Astrocyte of the spinal cord (primary cell): ENCODE measurements around the gene SUMO3.

Experiments used
- DNase-seq: peaks from one replicate; pipeline ENCODE4 v3.0.0; 2011; ENCODE audit warnings: low read depth, low spot score
- H3K4me3 ChIP-seq: 2 replicates; pipeline ENCODE4 v1.5.1; 2011; ENCODE audit warnings: low read depth, mild to moderate bottlenecking, low read length, moderate library complexity
- in situ Hi-C: cut with HindIII; loops from 2 replicates; pipeline ENCODE4 v1.10.0; 2017; ENCODE audit warnings: low sequenced_read_pairs
- TF ChIP-seq, protein P1 (sequence below): IDR thresholded peaks from 2 replicates; pipeline ENCODE4 v1.5.1; 2012; ENCODE audit warnings: low read depth, mild to moderate bottlenecking, low read length, inconsistent platforms

The SUMO3 gene

GRCh38 chr21:44757731-44758130 is 60.1 kb downstream of the SUMO3 start:
- H3K4me3 ChIP-seq = no peak overlapping the region
- no peak for DNase-seq
- in situ Hi-C loops = no loop called here
- TF ChIP-seq, protein P1, sequence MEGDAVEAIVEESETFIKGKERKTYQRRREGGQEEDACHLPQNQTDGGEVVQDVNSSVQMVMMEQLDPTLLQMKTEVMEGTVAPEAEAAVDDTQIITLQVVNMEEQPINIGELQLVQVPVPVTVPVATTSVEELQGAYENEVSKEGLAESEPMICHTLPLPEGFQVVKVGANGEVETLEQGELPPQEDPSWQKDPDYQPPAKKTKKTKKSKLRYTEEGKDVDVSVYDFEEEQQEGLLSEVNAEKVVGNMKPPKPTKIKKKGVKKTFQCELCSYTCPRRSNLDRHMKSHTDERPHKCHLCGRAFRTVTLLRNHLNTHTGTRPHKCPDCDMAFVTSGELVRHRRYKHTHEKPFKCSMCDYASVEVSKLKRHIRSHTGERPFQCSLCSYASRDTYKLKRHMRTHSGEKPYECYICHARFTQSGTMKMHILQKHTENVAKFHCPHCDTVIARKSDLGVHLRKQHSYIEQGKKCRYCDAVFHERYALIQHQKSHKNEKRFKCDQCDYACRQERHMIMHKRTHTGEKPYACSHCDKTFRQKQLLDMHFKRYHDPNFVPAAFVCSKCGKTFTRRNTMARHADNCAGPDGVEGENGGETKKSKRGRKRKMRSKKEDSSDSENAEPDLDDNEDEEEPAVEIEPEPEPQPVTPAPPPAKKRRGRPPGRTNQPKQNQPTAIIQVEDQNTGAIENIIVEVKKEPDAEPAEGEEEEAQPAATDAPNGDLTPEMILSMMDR = no peak

GRCh38 chr21:44756423-44757185 is 61.3 kb downstream of the SUMO3 start:
- no peak for DNase-seq
- H3K4me3 ChIP-seq = no peak overlapping the region
- TF ChIP-seq, protein P1 = no peak
- in situ Hi-C loops = no loop called here
